ENCODE measurements around the gene CDKN2AIPNL. TPM values are rescaled to one million over a fixed set of nuclear protein-coding genes. Genes with fewer than 3 reads are reported as not detected.

The CDKN2AIPNL gene
- total and polyA plus RNA-seq, 12 donors = 14.1 to 63.7 (median 29.3) TPM

GRCh38 chr5:134437847-134438581 lies 26.3 kb upstream of the CDKN2AIPNL start:
- no peak overlapping the region for H3K4me3 ChIP-seq
- no peaks in the 10 kb centered on the region for H3K27me3 ChIP-seq
- no peaks in the 10 kb centered on the region for H3K9me3 ChIP-seq (replicated peaks in 1 of 3)
- no peaks in the 10 kb centered on the region for H3K36me3 ChIP-seq (replicated peaks in 1 of 2)
- H3K27ac ChIP-seq = peak overlapping the region in 2 of 5 donors; percentile 80 to 82
- 56 to 70% (median 65%) methylated on average over 5 to 7 of the region's 7 CpGs for WGBS, 4 donors
- peak in 1 of 7 donors; percentile 21 for DNase-seq
- peaks cover 15 to 33% of the 10 kb centered on the region in 2 donors for H3K4me1 ChIP-seq (replicated peaks in 1 of 2)
- intact Hi-C loops (cut with DNase I) = no loop called here
- TF ChIP-seq POLR2A (IDR thresholded peaks at IDR 0.05) (no peak), CTCF (IDR thresholded peaks at IDR 0.05) (no peak)

- H3K36me3 ChIP-seq (replicated peaks in 1 of 2) = no peaks in the 10 kb centered on the region
- TF ChIP-seq POLR2A (IDR thresholded peaks at IDR 0.05) (no peak), CTCF (IDR thresholded peaks at IDR 0.05) (no peak)
- H3K4me1 ChIP-seq (replicated peaks in 1 of 2) = peaks cover 15 to 33% of the 10 kb centered on the region in 2 donors
- H3K9me3 ChIP-seq (replicated peaks in 1 of 3) = no peaks in the 10 kb centered on the region
- peak overlapping the region in 2 of 5 donors; percentile 80 to 82 for H3K27ac ChIP-seq
- H3K4me3 ChIP-seq = no peak overlapping the region
- no peaks in the 10 kb centered on the region for H3K27me3 ChIP-seq
- DNase-seq = no peak
- intact Hi-C loops (cut with DNase I) = no loop called here
- WGBS, 4 donors = 88 to 95% (median 90%) methylated on average over 4 of the region's 4 CpGs
Observed at GRCh38 chr5:134437340-134437846, 25.7 kb upstream of the CDKN2AIPNL start.

- peaks cover 15 to 33% of the 10 kb centered on the region in 2 donors for H3K4me1 ChIP-seq (replicated peaks in 1 of 2)
- WGBS, 4 donors = 40 to 63% (median 50%) methylated on average over 9 to 20 of the region's 20 CpGs
- H3K27me3 ChIP-seq = no peaks in the 10 kb centered on the region
- DNase-seq = peak; percentile 39 to 89 (median 51)
- H3K36me3 ChIP-seq (replicated peaks in 1 of 2) = no peaks in the 10 kb centered on the region
- no peaks in the 10 kb centered on the region for H3K9me3 ChIP-seq (replicated peaks in 1 of 3)
- intact Hi-C loops (cut with DNase I) = no loop called here
- TF ChIP-seq POLR2A (IDR thresholded peaks at IDR 0.05) (no peak), CTCF (IDR thresholded peaks at IDR 0.05) (no peak)
- H3K4me3 ChIP-seq = no peak overlapping the region
- peak overlapping the region in 2 of 5 donors; percentile 80 to 82 for H3K27ac ChIP-seq
Observed at GRCh38 chr5:134436523-134437339, 25.1 kb upstream of the CDKN2AIPNL start.

- Histone ChIP-seq H3K4me1 (replicated peaks in 1 of 2) (peaks cover 15 to 33% of the 10 kb centered on the region in 2 donors), H3K27me3 (no peaks in the 10 kb centered on the region), H3K9me3 (replicated peaks in 1 of 3) (no peaks in the 10 kb centered on the region), H3K27ac (no peak overlapping the region), H3K4me3 (no peak overlapping the region), H3K36me3 (replicated peaks in 1 of 2) (no peaks in the 10 kb centered on the region)
- TF ChIP-seq CTCF (IDR thresholded peaks at IDR 0.05) = no peak
- no peak for TF ChIP-seq POLR2A (IDR thresholded peaks at IDR 0.05)
- intact Hi-C loops (cut with DNase I) = no loop called here
- 76 to 96% (median 83%) methylated on average over 2 of the region's 2 CpGs for WGBS, 4 donors
- DNase-seq = no peak
Observed at GRCh38 chr5:134435560-134435959, 23.9 kb upstream of the CDKN2AIPNL start.
